Type B pancreatic cell (in vitro differentiated cells): Measurements from ENCODE around the gene DOK4. TPM values are rescaled to one million over a fixed set of nuclear protein-coding genes. Genes with fewer than 3 reads are reported as not detected.

Experiments used
- DNase-seq: peaks from one replicate; pipeline ENCODE4 v3.0.0; 2021; ENCODE audit warnings: mixed read lengths; ENCODE audit not compliant: unreplicated experiment; ENCODE audit errors: extremely low spot score
- H3K27ac Mint-ChIP-seq: 2 replicates; pipeline ENCODE4 v1.8.0; 2021; ENCODE audit warnings: mild to moderate bottlenecking, mixed read lengths
- H3K27me3 Mint-ChIP-seq: 2 replicates; pipeline ENCODE4 v1.8.0; 2021; ENCODE audit warnings: mixed read lengths
- H3K36me3 Mint-ChIP-seq: 2 replicates; pipeline ENCODE4 v1.8.0; 2021; ENCODE audit warnings: mixed read lengths
- H3K4me1 Mint-ChIP-seq: one replicate; pipeline ENCODE4 v1.8.0; 2021; ENCODE audit warnings: mixed read lengths; ENCODE audit not compliant: unreplicated experiment
- H3K4me3 Mint-ChIP-seq: 2 replicates; pipeline ENCODE4 v1.8.0; 2021; ENCODE audit warnings: mild to moderate bottlenecking, mixed read lengths
- H3K9me3 Mint-ChIP-seq: 2 replicates; pipeline ENCODE4 v1.8.0; 2021; ENCODE audit warnings: mixed read lengths
- CTCF ChIP-seq: fragments of 200-600 bp; sonication (generic); conservative IDR thresholded peaks from 2 replicates; pipeline ENCODE4 v1.5.0; 2021; ENCODE audit warnings: antibody characterized with exemption, mild to moderate bottlenecking
- total RNA-seq: library from RNA; stranded (reverse); gene quantifications from 2 replicates; pipeline ENCODE4 v1.2.1, GENCODE V29; 2021; ENCODE audit warnings: low replicate concordance

The DOK4 gene
- total RNA-seq, 1 donor from 2014 or later: 33.3 TPM

DNA sequence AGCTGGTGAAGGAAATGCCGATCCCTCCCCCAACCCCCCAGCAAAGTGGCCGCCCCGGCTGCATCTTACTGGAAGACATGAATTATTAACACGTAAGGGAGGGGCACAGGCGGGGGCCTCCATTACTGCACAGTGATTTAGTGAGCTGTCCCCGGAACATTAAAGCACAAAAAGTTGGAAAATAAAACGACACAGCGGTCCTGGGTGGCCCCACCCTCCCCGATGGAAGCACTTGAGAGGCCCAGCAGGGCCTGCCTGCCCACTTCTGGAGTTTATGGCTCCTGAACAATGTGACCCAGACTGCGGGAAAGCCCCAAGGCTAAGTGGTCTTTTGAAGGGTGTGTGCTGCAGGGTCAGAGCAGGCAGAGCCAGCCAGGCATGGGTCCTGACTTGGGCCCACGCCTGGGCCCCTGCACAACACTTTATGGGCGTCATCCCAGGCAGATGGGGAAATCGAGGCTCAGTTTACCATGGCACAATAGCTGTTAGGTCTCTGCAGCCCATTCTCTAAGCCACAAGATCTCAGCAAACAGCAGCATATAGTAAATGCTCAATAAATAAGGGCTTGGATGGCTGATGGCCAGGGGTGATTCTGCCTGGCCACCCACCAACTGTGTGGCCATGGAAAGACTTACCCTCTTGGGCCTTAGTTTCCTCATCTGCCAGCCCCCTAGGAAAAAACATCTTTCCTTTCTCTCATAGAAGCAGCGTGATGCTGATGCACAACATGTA lies 27.2 kb upstream of the DOK4 start:
- peaks cover 39% of the 10 kb centered on the region for H3K4me1 Mint-ChIP-seq
- H3K9me3 Mint-ChIP-seq: no peaks in the 10 kb centered on the region
- DNase-seq: no peak
- peak overlapping the region; percentile 65 for H3K4me3 Mint-ChIP-seq
- H3K36me3 Mint-ChIP-seq: peaks cover 8% of the 10 kb centered on the region
- H3K27ac Mint-ChIP-seq: peak overlapping the region; percentile 80
- H3K27me3 Mint-ChIP-seq: no peaks in the 10 kb centered on the region
- TF ChIP-seq CTCF: no peak

GRCh38 chr16:57512296-57513001 lies 26.2 kb upstream of the DOK4 start:
- H3K4me1 Mint-ChIP-seq: peaks cover 47% of the 10 kb centered on the region
- DNase-seq: no peak
- no peaks in the 10 kb centered on the region for H3K27me3 Mint-ChIP-seq
- H3K4me3 Mint-ChIP-seq: no peak overlapping the region
- H3K36me3 Mint-ChIP-seq: peaks cover 8% of the 10 kb centered on the region
- H3K9me3 Mint-ChIP-seq: no peaks in the 10 kb centered on the region
- peak overlapping the region; percentile 80 for H3K27ac Mint-ChIP-seq
- no peak for TF ChIP-seq CTCF

DNA sequence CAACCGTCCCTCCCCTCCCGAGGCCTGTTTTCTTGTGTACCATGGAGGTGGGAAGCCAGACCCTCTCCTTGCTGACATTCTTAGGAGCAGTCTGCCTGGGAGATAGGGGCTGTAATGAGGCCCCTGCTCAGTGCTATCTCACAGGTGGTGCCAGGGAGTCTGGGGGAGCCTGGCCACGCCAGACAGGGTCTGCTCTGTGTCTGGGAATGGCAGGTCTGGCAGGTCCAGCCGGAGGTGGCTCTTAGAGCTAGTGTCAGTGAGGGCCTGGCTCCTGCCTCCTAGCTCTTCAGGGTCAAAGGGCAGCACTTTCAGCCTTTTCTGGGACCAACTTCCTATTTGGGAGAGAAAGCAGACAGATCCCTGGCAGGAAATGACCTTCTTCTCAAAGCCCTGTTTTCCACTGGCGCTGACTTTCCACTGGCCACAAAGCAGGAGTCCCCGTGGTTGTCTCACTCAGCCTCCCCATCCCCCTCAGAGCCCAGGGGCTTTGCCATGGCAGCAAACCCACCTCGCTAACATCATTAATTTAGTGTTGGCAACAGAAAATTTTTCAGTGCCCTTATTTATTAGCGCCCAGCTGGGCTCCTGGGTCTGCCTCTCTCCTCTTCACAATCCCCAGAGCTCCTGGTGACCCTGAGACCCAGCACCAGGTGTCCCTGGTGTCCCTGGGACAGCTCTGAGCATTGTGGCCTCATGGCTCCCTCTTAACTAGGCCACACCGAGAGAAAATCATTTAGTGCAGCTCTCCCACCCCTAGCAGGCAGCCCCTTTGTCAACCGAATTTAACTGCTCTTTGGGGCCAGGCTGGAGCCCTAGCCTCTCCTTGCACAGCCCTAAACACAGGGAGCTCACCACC lies 24.0 kb upstream of the DOK4 start:
- no peak for DNase-seq
- H3K27ac Mint-ChIP-seq: no peak overlapping the region
- H3K4me1 Mint-ChIP-seq: peaks cover 53% of the 10 kb centered on the region

GRCh38 chr16:57509231-57509923 lies 23.1 kb upstream of the DOK4 start:
- TF ChIP-seq CTCF: no peak
- peaks cover 51% of the 10 kb centered on the region for H3K4me1 Mint-ChIP-seq
- no peaks in the 10 kb centered on the region for H3K27me3 Mint-ChIP-seq
- no peak overlapping the region for H3K4me3 Mint-ChIP-seq
- no peaks in the 10 kb centered on the region for H3K36me3 Mint-ChIP-seq
- H3K27ac Mint-ChIP-seq: no peak overlapping the region
- DNase-seq: no peak
- H3K9me3 Mint-ChIP-seq: no peaks in the 10 kb centered on the region

More for the DNA sequence above, 24.0 kb upstream of the DOK4 start:
- H3K9me3 Mint-ChIP-seq: no peaks in the 10 kb centered on the region
- TF ChIP-seq CTCF: no peak
- H3K36me3 Mint-ChIP-seq: peaks cover under 1% of the 10 kb centered on the region
- no peak overlapping the region for H3K4me3 Mint-ChIP-seq
- no peaks in the 10 kb centered on the region for H3K27me3 Mint-ChIP-seq

GRCh38 chr16:57508035-57508425 lies 21.7 kb upstream of the DOK4 start:
- H3K36me3 Mint-ChIP-seq: no peaks in the 10 kb centered on the region
- TF ChIP-seq CTCF: no peak
- peaks cover 46% of the 10 kb centered on the region for H3K4me1 Mint-ChIP-seq
- H3K27ac Mint-ChIP-seq: peak overlapping the region; percentile 65
- H3K4me3 Mint-ChIP-seq: peak overlapping the region; percentile 51
- no peaks in the 10 kb centered on the region for H3K27me3 Mint-ChIP-seq
- H3K9me3 Mint-ChIP-seq: no peaks in the 10 kb centered on the region
- DNase-seq: no peak
